Prostate gland (tissue), 2 donors: Measurements from ENCODE around the gene EML1.

Source experiments
- POLR2A ChIP-seq: fragments of 450-650 bp; IDR thresholded peaks from one replicate; pipeline ENCODE4 v1.6.1; 2016; ENCODE audit warnings: antibody characterized with exemption, mild to moderate bottlenecking
- TF ChIP-seq, protein P1 (sequence below), 4 experiments: fragments of 200-600 bp in 2 of 4; fragments of 450-650 bp in 2 of 4; sonication (generic) in 2 of 4; IDR thresholded peaks; 1 replicate in 3 of 4; 2 replicates in 1 of 4; pipeline ENCODE4 v1.5.1; 2016 to 2019; ENCODE audit warnings: antibody characterized with exemption in 4 of 4, mild to moderate bottlenecking in 2 of 4, moderate library complexity in 2 of 4

DNA sequence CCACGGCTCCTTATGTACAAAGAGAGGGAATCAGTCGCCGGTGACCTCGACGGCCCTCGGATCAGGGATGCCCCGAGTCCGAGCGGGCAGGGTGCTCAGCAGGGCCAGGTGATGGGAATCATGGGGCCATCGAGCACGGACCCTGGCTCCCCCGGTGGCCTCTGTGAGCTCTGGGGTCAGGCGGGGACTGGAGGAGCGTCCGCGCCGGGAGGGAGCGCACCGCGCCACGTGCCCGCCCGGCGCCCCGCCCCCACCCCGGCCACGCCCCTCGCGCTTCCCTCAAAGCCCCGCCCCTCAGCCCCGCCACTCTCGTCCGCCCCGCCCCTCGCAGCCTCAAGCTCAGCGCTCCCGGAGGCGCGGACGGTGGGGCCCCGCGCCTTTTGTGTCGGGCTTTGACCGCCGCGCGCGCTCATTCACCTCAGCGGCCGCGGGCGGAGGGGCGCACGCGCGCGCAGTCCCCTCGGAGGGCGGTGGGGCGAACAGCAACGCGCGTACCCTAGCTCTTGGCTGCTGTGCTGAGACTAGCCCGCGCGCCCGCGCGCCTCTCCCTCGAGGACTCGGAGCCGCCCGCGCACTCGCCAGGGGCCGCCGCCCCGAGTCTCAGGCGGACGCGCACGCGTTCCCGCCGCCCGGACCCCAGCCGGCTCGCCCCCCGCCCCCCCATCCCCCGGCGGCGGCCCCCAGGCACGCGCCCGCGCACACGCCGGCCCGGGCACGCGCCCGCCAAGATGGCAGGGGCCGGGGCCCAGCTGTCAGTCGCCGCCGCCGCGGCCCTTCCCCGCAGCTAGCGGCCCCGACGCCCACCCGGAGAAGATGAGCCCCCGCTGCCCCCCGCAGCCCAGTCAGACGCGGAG is 178.1 kb downstream of the EML1 start:
- TF ChIP-seq, protein P1, sequence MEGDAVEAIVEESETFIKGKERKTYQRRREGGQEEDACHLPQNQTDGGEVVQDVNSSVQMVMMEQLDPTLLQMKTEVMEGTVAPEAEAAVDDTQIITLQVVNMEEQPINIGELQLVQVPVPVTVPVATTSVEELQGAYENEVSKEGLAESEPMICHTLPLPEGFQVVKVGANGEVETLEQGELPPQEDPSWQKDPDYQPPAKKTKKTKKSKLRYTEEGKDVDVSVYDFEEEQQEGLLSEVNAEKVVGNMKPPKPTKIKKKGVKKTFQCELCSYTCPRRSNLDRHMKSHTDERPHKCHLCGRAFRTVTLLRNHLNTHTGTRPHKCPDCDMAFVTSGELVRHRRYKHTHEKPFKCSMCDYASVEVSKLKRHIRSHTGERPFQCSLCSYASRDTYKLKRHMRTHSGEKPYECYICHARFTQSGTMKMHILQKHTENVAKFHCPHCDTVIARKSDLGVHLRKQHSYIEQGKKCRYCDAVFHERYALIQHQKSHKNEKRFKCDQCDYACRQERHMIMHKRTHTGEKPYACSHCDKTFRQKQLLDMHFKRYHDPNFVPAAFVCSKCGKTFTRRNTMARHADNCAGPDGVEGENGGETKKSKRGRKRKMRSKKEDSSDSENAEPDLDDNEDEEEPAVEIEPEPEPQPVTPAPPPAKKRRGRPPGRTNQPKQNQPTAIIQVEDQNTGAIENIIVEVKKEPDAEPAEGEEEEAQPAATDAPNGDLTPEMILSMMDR (IDR thresholded peaks at IDR 0.05), result no peak
- peak; percentile 81 for TF ChIP-seq POLR2A
